Gastroesophageal sphincter (tissue), 4 donors: ENCODE data around the gene YWHAB. TPM values are rescaled to one million over a fixed set of nuclear protein-coding genes. Genes with fewer than 3 reads are reported as not detected.
"Not testable (repeated sequence)": the region's sequence is repeated elsewhere in the genome, so short reads cannot be mapped to it uniquely, and the experiment has no call there.

ENCODE experiments used
- ATAC-seq: fragments of 150-250 bp; one replicate; pipeline ENCODE4 v1.9.1; 2016; ENCODE audit warnings: mild to moderate bottlenecking, moderate library complexity
- H3K27ac ChIP-seq, 4 donors: fragments of 200-600 bp; sonication (generic) in 3 of 4; 1 replicate in 3 of 4; 2 replicates in 1 of 4; pipeline ENCODE4 v1.5.1; 2016 to 2019
- H3K27me3 ChIP-seq: fragments of 200-600 bp; sonication (generic); one replicate; pipeline ENCODE4 v1.5.1; 2019
- H3K36me3 ChIP-seq, 2 donors: fragments of 200-600 bp; sonication (generic); one replicate each; pipeline ENCODE4 v1.5.1; 2019; ENCODE audit warnings: control low read depth in 1 of 2
- H3K4me1 ChIP-seq, 3 donors: fragments of 200-600 bp; sonication (generic); 1 replicate in 2 of 3; 2 replicates in 1 of 3; pipeline ENCODE4 v1.5.1; 2016 to 2019; ENCODE audit warnings: control low read depth in 2 of 3
- H3K4me3 ChIP-seq, 2 donors: fragments of 200-600 bp; sonication (generic); one replicate each; pipeline ENCODE4 v1.5.1; 2019; ENCODE audit warnings: mild to moderate bottlenecking in 1 of 2, moderate library complexity in 1 of 2
- H3K9me3 ChIP-seq, 3 donors: fragments of 200-600 bp; sonication (generic); one replicate each; pipeline ENCODE4 v1.5.1; 2017 to 2019; ENCODE audit warnings: control low read depth in 2 of 3
- CTCF ChIP-seq, 4 experiments: fragments of 200-600 bp in 2 of 4; fragments of 450-650 bp in 2 of 4; sonication (generic) in 1 of 4; IDR thresholded peaks; one replicate each; pipeline ENCODE4 v1.5.1; 2017 to 2019; ENCODE audit warnings: antibody characterized with exemption in 4 of 4, mild to moderate bottlenecking in 2 of 4, moderate library complexity in 2 of 4
- EP300 ChIP-seq: sonication (generic); formaldehyde crosslinking; IDR thresholded peaks from one replicate; pipeline ENCODE4 v1.6.1; 2017; ENCODE audit warnings: antibody characterized with exemption, mild to moderate bottlenecking
- POLR2A ChIP-seq, 2 donors: fragments of 450-650 bp; IDR thresholded peaks; one replicate each; pipeline ENCODE4 v1.6.1; 2017; ENCODE audit warnings: antibody characterized with exemption in 2 of 2, mild to moderate bottlenecking in 2 of 2, moderate library complexity in 1 of 2
- POLR2AphosphoS5 ChIP-seq: sonication (generic); formaldehyde crosslinking; IDR thresholded peaks from one replicate; pipeline ENCODE4 v1.6.1; 2017; ENCODE audit warnings: antibody characterized with exemption
- whole genome bisulfite sequencing, 2 donors: methylation state at CpG; one replicate each; pipeline ENCODE4 v1.1.5; 2018; ENCODE audit warnings: low coverage in 1 of 2; 5-methylcytosine and 5-hydroxymethylcytosine counted together
- total RNA-seq, 4 donors: library from RNA; depleted of rRNA; stranded (reverse); fragments of >200 nt; gene quantifications; one replicate each; pipeline ENCODE4 v1.1.0, GENCODE V29; 2016

Gene YWHAB
- total RNA-seq, 4 donors from 2014 or later: 127 to 143 (median 135) TPM

GRCh38 chr20:44866703-44867335 lies 18.7 kb upstream of the YWHAB start:
- Histone ChIP-seq H3K36me3 (no peaks in the 10 kb centered on the region), H3K4me3 (no peak overlapping the region), H3K9me3 (no peaks in the 10 kb centered on the region), H3K27me3 (no peaks in the 10 kb centered on the region), H3K4me1 (peaks cover 8 to 39% (median 13%) of the 10 kb centered on the region in 3 donors), H3K27ac (no peak overlapping the region)
- ATAC-seq: no peak
- WGBS, 2 donors: 55 to 65% methylated on average over 6 to 7 of the region's 8 CpGs
- no peak for TF ChIP-seq POLR2AphosphoS5
- no peak for TF ChIP-seq EP300
- TF ChIP-seq CTCF (IDR thresholded peaks at IDR 0.05): no peak
- no peak for TF ChIP-seq POLR2A (IDR thresholded peaks at IDR 0.05)

- Histone ChIP-seq H3K4me1 (peaks cover 0 to 14% (median 0%) of the 10 kb centered on the region in 3 donors), H3K4me3 (no peak overlapping the region), H3K9me3 (no peaks in the 10 kb centered on the region), H3K27me3 (no peaks in the 10 kb centered on the region), H3K36me3 (no peaks in the 10 kb centered on the region), H3K27ac (no peak overlapping the region)
- no peak for ATAC-seq
- 61 to 66% methylated on average over 4 to 5 of the region's 5 CpGs for WGBS, 2 donors
- TF ChIP-seq POLR2AphosphoS5 (no peak), CTCF (IDR thresholded peaks at IDR 0.05) (no peak), EP300 (no peak), POLR2A (IDR thresholded peaks at IDR 0.05) (no peak)
Measured at GRCh38 chr20:44869471-44869870, 16.0 kb upstream of the YWHAB start.

GRCh38 chr20:44882360-44882759 lies 3.1 kb upstream of the YWHAB start:
- not testable (repeated sequence) for H3K27me3 ChIP-seq, H3K36me3 ChIP-seq, H3K4me3 ChIP-seq, H3K9me3 ChIP-seq, H3K27ac ChIP-seq, ATAC-seq
- peaks cover 4 to 23% (median 4%) of the 10 kb centered on the region in 3 donors for H3K4me1 ChIP-seq
- 84 to 88% methylated on average over 4 of the region's 4 CpGs for WGBS, 2 donors

GRCh38 chr20:44883214-44883902 lies 2.1 kb upstream of the YWHAB start:
- Histone ChIP-seq H3K9me3 (no peaks in the 10 kb centered on the region), H3K27ac (no peak overlapping the region), H3K4me3 (no peak overlapping the region), H3K27me3 (no peaks in the 10 kb centered on the region), H3K4me1 (peaks cover 9 to 33% (median 10%) of the 10 kb centered on the region in 3 donors), H3K36me3 (no peaks in the 10 kb centered on the region)
- WGBS, 2 donors: 75 to 96% methylated on average over 6 of the region's 7 CpGs
- no peak for ATAC-seq
- TF ChIP-seq POLR2A (IDR thresholded peaks at IDR 0.05) (no peak), CTCF (IDR thresholded peaks at IDR 0.05) (no peak), POLR2AphosphoS5 (no peak), EP300 (no peak)

GRCh38 chr20:44884907-44885391 lies 556 bp upstream of the YWHAB start:
- WGBS, 2 donors: 0 to 8% methylated on average over 9 to 13 of the region's 14 CpGs
- Histone ChIP-seq H3K9me3 (no peaks in the 10 kb centered on the region), H3K36me3 (no peaks in the 10 kb centered on the region), H3K27me3 (no peaks in the 10 kb centered on the region), H3K4me1 (peaks cover 15 to 48% (median 20%) of the 10 kb centered on the region in 3 donors), H3K27ac (peak overlapping the region; percentile 32 to 99 (median 94)), H3K4me3 (peak overlapping the region; percentile 78 to 95)
- no peak for ATAC-seq
- TF ChIP-seq CTCF (IDR thresholded peaks at IDR 0.05) (no peak), EP300 (no peak), POLR2AphosphoS5 (no peak), POLR2A (IDR thresholded peaks at IDR 0.05) (no peak)
